NCI-H2171 treated with DMSO at 0.1 percent for 48 hours (cell line): ENCODE data around the gene COL1A1.
A peak's percentile ranks its signal among the peaks of the same experiment; 100 is the strongest.

Experiments used
- DNase-seq: peaks from one replicate; lab custom pipeline; 2025; lab: John Stamatoyannopoulos, UW

Gene COL1A1

GRCh38 chr17:50154604-50155003, 46.8 kb downstream of the COL1A1 start:
- no peak for DNase-seq

GRCh38 chr17:50153650-50154575, 47.5 kb downstream of the COL1A1 start:
- no peak for DNase-seq

- no peak for DNase-seq
These were observed 48.7 kb downstream of the COL1A1 start for GRCh38 chr17:50152736-50153135.

GRCh38 chr17:50151937-50152547, 49.4 kb downstream of the COL1A1 start:
- peak; percentile 87 for DNase-seq

GRCh38 chr17:50151041-50151936, 50.1 kb downstream of the COL1A1 start:
- peak; percentile 75 for DNase-seq

GRCh38 chr17:50150354-50151040, 50.9 kb downstream of the COL1A1 start, which contains the start of gene PPP1R9B:
Gene PPP1R9B, minus strand, starts transcription at chr17:50150677. Its CDS starts 164 bp downstream, at chr17:50150513.
- no peak for DNase-seq

- peak; percentile 48 for DNase-seq
These were observed 51.7 kb downstream of the COL1A1 start for GRCh38 chr17:50149417-50150353.

- no peak for DNase-seq
These were observed 52.4 kb downstream of the COL1A1 start for GRCh38 chr17:50149091-50149416.

- DNase-seq: peak; percentile 62
These were observed 53.0 kb downstream of the COL1A1 start for GRCh38 chr17:50148226-50149090.

GRCh38 chr17:50147841-50148225, 53.6 kb downstream of the COL1A1 start:
- DNase-seq: no peak

GRCh38 chr17:50146927-50147665, 54.3 kb downstream of the COL1A1 start:
- DNase-seq: no peak

- DNase-seq: no peak
These were observed 55.1 kb downstream of the COL1A1 start for GRCh38 chr17:50146230-50146926.

- peak; percentile 69 for DNase-seq
These were observed 55.8 kb downstream of the COL1A1 start for GRCh38 chr17:50145532-50146229.

GRCh38 chr17:50144845-50145531, 56.4 kb downstream of the COL1A1 start:
- DNase-seq: no peak

GRCh38 chr17:50144355-50144754, 57.1 kb downstream of the COL1A1 start:
- no peak for DNase-seq

GRCh38 chr17:50143461-50144176, 57.8 kb downstream of the COL1A1 start:
- no peak for DNase-seq
